ENCODE data around the gene NACC2.

Gene NACC2

DNA sequence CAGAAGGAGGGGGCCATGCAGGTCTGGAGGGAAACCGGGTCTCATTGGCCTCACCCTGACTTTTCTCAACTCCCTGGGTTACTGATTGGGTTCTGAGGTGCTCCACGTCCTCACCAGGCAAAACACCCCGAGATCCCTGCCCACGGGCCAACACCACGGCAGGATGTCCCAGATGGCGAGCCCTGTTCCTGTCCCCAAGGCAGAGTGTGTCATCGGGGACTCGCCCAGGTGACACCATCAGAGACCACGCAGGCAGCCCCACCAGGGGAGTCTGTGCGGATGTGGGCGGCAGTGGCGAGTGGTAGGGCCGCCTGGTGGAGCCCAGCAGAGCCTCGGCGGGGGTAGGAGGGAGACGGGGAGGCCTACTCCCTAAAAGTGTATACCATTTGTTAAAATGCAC lies 74.9 kb downstream of the NACC2 start:
- DNase-seq, result no peak

DNA sequence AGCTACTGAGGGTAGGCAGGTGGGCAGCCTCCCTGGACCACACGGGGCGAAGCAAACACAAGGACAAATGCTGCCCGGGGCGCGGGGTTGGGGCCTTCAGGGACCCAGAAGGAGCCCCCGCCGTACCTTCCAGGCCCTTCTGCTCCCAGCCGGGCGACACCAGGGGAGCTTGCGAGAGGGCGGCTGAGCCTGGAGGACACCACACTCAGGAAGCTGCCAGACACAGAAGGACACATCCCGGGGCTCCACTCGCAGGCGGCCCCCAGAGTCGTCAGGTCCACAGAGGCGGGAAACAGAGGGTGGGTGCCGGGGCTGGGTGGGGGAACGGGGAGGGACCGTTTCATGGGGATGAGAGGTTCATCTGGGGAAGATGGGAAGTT lies 75.4 kb downstream of the NACC2 start:
- DNase-seq, result no peak

DNA sequence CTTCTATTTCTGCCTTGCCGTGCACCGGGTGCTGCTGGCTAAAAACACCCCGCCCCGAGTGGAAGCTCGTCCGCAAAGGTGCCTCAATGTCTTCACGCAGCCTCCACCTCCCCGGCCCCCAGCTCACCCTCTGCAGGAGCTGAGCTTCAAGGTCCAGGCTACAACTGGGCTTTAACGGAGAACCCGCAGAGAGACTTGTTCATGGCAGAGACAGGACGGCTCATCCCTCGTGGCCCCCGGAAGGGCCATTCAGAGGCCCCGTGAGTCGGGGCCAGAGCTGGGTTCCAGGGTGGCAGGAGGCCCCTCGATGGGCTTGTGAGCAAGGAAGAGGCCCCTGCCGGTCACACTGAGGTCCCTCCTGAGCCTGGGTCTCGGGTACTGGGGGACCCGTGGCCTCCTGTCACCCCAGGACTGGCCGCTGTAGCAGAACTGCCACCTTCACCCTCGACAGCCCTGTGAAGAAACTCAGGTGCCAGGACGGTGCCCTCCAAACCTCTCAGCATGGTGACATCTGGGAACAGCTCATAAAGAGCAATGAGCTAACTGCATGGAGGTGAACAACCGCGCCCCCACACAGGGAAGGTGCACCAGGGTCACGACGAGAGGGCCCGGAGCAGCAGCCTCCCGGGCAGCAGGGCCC lies 75.9 kb downstream of the NACC2 start:
- DNase-seq, result no peak

GRCh38 chr9:136018257-136019031 lies 76.6 kb downstream of the NACC2 start:
- no peak for DNase-seq

- no peak for DNase-seq
Observed at GRCh38 chr9:136017289-136018190, 77.5 kb downstream of the NACC2 start.

- DNase-seq, result no peak
Observed at GRCh38 chr9:136016572-136017288, 78.4 kb downstream of the NACC2 start.

- no peak for DNase-seq
Observed at GRCh38 chr9:136015656-136016571, 79.2 kb downstream of the NACC2 start.

DNA sequence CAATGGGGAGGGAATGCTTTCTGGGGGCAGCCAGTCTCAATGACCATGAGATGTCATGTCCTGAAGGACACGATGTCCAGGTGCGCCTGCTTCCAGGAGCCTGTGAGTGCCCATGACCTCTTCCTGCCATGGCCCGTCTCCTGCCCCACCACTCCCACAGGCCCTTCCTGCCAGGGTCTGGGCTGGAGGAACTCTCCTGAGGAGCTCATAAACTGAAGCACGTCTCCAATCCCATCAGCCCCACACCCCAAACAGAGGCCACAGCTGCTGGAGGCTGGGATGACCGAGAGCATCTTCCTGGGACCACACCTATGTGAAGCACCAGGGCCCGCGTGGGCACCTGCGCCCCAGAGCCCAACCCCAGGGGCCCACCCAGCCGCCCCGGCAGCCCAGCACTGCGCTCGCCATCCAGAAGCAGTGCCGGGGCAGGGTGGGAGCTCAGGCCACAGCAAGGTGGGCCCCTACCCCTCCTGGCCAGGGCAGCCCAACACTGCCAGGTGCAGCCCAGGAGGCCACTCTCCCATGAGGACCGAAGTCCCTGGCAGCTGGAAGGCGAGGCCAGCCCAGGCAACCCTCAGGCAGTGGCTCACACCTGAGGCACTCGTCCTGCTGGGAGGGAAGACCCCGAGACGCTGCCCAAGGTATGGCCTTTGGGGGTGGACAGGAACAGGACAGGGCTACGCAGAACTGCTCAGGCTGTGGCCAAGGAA lies 80.0 kb downstream of the NACC2 start:
- DNase-seq, result no peak

DNA sequence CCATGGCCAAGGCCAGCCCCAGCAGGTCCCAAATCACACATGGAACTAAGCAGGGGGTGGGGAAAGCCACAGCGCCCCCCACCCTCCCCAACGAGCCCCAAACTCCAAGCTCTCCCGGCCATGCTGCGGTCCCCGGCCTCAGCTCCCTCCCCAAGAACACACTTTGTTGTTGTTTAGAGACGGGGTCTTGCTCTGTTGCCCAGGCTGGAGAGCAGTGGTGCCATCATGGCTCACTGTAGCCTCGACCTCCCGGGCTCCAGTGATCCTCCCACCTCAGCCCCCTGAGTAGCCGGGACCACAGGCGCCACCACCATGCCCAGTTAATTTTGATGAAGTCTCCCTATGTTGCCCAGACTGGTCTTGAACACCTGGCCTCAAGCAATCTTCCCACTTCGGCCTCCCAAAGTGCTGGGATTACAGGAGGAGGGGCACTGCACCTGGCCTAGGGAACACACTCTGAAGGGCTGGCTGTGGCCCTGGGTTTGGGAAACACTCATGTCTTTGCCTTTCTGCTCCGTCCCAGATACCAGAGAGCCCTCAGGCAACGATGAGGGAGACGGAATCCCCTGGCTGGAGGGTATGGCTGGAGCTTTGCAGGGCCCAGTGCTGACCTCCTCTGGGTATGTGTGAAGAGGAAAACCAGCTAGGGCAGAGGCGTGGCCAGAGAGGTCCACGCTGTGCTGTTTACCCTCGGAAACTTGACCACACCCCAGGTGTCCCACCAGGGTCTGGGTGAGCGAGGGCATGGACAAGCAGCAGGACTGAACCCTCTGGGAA lies 80.8 kb downstream of the NACC2 start:
- no peak for DNase-seq

GRCh38 chr9:136013524-136014034 lies 81.5 kb downstream of the NACC2 start:
- DNase-seq, result no peak

DNA sequence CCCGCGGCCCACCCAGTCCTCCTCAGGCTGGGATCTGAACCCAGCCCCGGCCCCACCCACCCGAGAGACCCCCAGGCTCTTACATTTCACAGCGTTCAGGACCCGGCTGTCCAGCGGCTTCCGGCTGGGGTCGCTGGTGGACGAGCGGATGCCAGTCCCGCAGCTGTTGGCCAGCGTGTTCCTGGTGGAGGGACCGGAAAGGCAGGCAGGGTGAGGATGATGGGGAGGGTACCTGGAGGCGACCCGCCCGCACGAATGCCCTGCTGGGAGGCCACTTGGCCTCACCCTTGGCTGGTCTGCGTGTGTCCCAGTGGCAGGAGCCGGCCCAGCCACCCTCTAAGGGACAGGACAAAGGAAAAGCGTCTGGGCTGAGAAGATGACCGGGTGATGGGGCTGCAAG lies 82.0 kb downstream of the NACC2 start:
- no peak for DNase-seq

DNA sequence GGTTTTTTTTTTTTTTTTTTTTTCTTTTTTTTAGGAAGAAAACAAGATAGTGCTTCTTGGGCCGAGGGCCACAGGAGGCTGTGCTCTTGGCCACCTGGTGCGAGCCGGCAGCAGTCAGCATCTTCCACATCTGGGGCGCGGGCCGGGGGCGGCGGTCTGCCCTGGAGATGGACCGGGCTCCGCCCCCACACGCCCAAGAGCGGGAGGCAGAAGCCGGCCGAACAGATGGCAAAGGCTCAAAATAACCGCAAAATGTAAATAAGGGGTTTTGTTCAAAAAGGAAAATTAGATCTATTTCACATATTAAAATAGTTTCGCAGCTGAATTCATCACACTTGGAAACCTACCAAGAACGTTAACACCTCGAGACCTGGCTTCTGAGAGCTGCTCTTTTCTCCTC lies 82.4 kb downstream of the NACC2 start:
- no peak for DNase-seq

- no peak for DNase-seq
Observed at GRCh38 chr9:136011703-136012496, 83.2 kb downstream of the NACC2 start.

GRCh38 chr9:136011376-136011702 lies 83.8 kb downstream of the NACC2 start:
- no peak for DNase-seq

DNA sequence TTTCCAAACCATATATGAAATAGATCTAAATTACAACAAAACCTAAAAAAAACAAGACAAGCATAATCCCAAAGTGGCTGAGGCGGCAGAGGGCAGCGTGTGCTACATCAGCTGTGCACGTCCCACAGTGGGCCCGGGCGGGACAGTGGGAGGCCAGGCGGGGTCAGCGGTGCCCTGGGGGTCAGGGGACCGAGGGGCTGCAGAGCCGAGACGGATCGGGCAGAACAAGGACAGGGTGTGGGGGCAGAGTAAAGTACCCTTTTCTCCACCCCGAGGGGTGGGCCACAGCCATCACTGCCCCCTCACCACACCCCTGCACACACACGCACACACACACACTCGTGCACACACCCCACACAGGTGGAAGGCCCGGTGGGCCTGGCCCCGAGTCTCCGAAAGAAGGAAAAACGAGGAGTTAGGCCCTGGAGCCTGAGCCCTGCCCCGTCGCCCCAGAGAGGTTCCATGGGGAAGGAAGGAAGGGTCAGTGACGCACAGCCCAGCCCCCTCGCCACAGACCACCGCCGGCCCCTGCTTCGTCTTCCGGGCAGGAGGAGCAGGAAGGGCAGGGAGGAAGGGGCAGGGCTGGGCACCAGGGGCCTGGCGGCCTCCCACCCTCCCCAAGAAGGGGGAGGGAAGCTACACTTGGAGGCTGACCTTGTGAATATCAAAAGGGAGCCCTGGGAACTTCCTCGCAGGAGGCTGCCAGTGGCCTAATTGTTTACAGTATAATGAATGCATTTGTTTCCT lies 84.3 kb downstream of the NACC2 start:
- no peak for DNase-seq

- DNase-seq, result no peak
Observed at GRCh38 chr9:136010176-136010575, 84.9 kb downstream of the NACC2 start.

DNA sequence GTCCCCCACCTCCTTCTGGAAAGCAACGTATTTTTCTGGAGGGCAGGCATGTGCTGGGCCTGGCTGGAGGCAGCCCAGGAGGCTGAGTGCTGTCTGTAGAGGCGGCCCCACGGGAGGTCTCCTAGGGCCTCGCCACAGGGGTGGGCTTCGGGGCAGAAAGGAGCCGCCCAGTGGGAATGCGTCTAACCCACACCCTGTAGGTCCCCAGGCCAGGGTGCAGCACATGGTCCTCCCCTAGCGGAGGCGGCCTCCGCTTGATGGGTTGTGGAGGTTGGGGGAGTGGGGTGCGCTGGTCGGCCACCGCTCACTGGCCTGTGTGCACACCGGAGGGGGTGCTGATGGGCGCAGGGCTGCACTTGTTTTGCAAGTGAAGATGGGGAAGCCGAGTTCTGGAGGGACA lies 85.6 kb downstream of the NACC2 start:
- no peak for DNase-seq

DNA sequence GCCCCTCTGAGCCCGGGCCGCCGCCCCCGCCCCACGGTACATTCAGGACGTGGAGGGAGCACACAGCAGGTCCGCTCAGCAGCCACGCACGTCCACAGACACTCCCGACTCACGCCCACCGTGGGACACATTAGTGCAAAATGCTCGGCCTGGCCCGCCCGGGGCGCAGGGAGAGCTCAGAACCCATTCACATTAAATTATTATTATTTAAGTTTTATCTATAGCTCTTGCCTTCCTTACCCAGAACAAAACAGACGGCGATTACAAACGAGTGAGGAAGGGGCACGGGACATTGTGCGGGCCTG lies 86.4 kb downstream of the NACC2 start:
- no peak for DNase-seq
